H1 (cell line): ENCODE data around the gene NTN1.

Experiments used
- ASH2L ChIP-seq: fragments of 200-600, 300-600 bp; sonication (generic); IDR thresholded peaks from one replicate; pipeline ENCODE4 v1.7.1; 2017; ENCODE audit warnings: low read length
- CTCF ChIP-seq, 3 experiments: IDR thresholded peaks; 1 replicate in 2 of 3; 2 replicates in 1 of 3; pipeline versions ENCODE4 v1.5.1 to v1.6.1; 2011; ENCODE audit warnings: low read length in 3 of 3, mild to moderate bottlenecking in 3 of 3, inconsistent platforms in 2 of 3, low read depth in 1 of 3, moderate library complexity in 1 of 3; ENCODE audit not compliant: insufficient read depth in 1 of 3; ENCODE audit errors: control extremely low read depth in 1 of 3
- EP300 ChIP-seq, 2 experiments: IDR thresholded peaks; 1 replicate in 1 of 2; 2 replicates in 1 of 2; pipeline ENCODE4 v1.6.1; 2011 to 2012; ENCODE audit warnings: low read depth in 2 of 2, low read length in 2 of 2, mild to moderate bottlenecking in 2 of 2, borderline replicate concordance in 1 of 2, inconsistent platforms in 1 of 2, moderate library complexity in 1 of 2
- HDAC6 ChIP-seq: IDR thresholded peaks from one replicate; pipeline ENCODE4 v1.7.1; 2012; ENCODE audit warnings: low read depth, mild to moderate bottlenecking, inconsistent platforms, low read length, moderate library complexity
- JUND ChIP-seq: IDR thresholded peaks from 2 replicates; pipeline ENCODE4 v1.6.1; 2011; ENCODE audit warnings: mild to moderate bottlenecking, improper control_type of control experiment, low read length
- POLR2A ChIP-seq, 2 experiments: IDR thresholded peaks; 1 replicate in 1 of 2; 2 replicates in 1 of 2; pipeline ENCODE4 v1.6.1; 2011; ENCODE audit warnings: low read depth in 2 of 2, low read length in 2 of 2, mild to moderate bottlenecking in 2 of 2; ENCODE audit errors: control extremely low read depth in 1 of 2
- TAF1 ChIP-seq: IDR thresholded peaks from 2 replicates; pipeline ENCODE4 v1.6.1; 2011; ENCODE audit warnings: mild to moderate bottlenecking, low read depth, low read length
- YY1 ChIP-seq: IDR thresholded peaks from 2 replicates; pipeline ENCODE4 v1.6.1; 2011; ENCODE audit warnings: low read depth, mild to moderate bottlenecking, low read length

GRCh38 chr17:9116861-9117568 is 95.7 kb downstream of the NTN1 start:
- TF ChIP-seq JUND (no peak), YY1 (no peak), CTCF (IDR thresholded peaks at IDR 0.05; ENCODE audit: control extremely low read depth in 1 of 3, insufficient read depth in 1 of 3, low read depth in 1 of 3, low read length in 3 of 3) (no peak), EP300 (IDR thresholded peaks at IDR 0.05; ENCODE audit: borderline replicate concordance in 1 of 2, low read depth in 2 of 2, low read length in 2 of 2) (no peak), TAF1 (no peak), POLR2A (IDR thresholded peaks at IDR 0.05; ENCODE audit: control extremely low read depth in 1 of 2, low read depth in 2 of 2, low read length in 2 of 2) (no peak), HDAC6 (no peak), ASH2L (no peak)
